ENCODE measurements around the gene ATG10. TPM values are rescaled to one million over a fixed set of nuclear protein-coding genes. Genes with fewer than 3 reads are reported as not detected.
"Not testable (repeated sequence)": the region's sequence is repeated elsewhere in the genome, so short reads cannot be mapped to it uniquely, and the experiment has no call there.

The ATG10 gene
- polyA plus RNA-seq, 5 donors = 10.3 to 15.3 (median 11.6) TPM

GRCh38 chr5:82115858-82116257 is 144.0 kb downstream of the ATG10 start:
- no peak for DNase-seq

GRCh38 chr5:82119889-82120288 is 148.1 kb downstream of the ATG10 start:
- DNase-seq = no peak

GRCh38 chr5:82129723-82130285 is 158.0 kb downstream of the ATG10 start:
- DNase-seq = no peak

GRCh38 chr5:82130602-82131001 is 158.8 kb downstream of the ATG10 start:
- DNase-seq = no peak

GRCh38 chr5:82137205-82137604 is 165.4 kb downstream of the ATG10 start:
- DNase-seq = no peak

GRCh38 chr5:82139837-82140236 is 168.0 kb downstream of the ATG10 start:
- DNase-seq = not testable (repeated sequence)

GRCh38 chr5:82142217-82142841 is 170.5 kb downstream of the ATG10 start:
- DNase-seq = no peak

GRCh38 chr5:82142928-82143577 is 171.2 kb downstream of the ATG10 start:
- no peak for DNase-seq

- DNase-seq = no peak
Observed at GRCh38 chr5:82147860-82148573, 176.2 kb downstream of the ATG10 start.

- no peak for DNase-seq
Observed at GRCh38 chr5:82149434-82149833, 177.6 kb downstream of the ATG10 start.

GRCh38 chr5:82150559-82150958 is 178.7 kb downstream of the ATG10 start:
- no peak for DNase-seq

GRCh38 chr5:82151204-82151603 is 179.4 kb downstream of the ATG10 start:
- DNase-seq = no peak

GRCh38 chr5:82151662-82152061 is 179.8 kb downstream of the ATG10 start:
- DNase-seq = no peak

GRCh38 chr5:82152978-82153481 is 181.2 kb downstream of the ATG10 start:
- DNase-seq = no peak

- no peak for DNase-seq
Observed at GRCh38 chr5:82154776-82155175, 183.0 kb downstream of the ATG10 start.

GRCh38 chr5:82155305-82155704 is 183.5 kb downstream of the ATG10 start:
- no peak for DNase-seq

GRCh38 chr5:82156874-82157273 is 185.1 kb downstream of the ATG10 start:
- DNase-seq = no peak

- no peak for DNase-seq
Observed at GRCh38 chr5:82158755-82159413, 187.1 kb downstream of the ATG10 start.

- no peak for DNase-seq
Observed at GRCh38 chr5:82160948-82161347, 189.1 kb downstream of the ATG10 start.

- DNase-seq = no peak
Observed at GRCh38 chr5:82162573-82162972, 190.8 kb downstream of the ATG10 start.

GRCh38 chr5:82163452-82164175 is 191.8 kb downstream of the ATG10 start:
- DNase-seq = no peak
